ENCODE data around the gene AURKA.
"Not testable (repeated sequence)": the region's sequence is repeated elsewhere in the genome, so short reads cannot be mapped to it uniquely, and the experiment has no call there.

AURKA gene

DNA sequence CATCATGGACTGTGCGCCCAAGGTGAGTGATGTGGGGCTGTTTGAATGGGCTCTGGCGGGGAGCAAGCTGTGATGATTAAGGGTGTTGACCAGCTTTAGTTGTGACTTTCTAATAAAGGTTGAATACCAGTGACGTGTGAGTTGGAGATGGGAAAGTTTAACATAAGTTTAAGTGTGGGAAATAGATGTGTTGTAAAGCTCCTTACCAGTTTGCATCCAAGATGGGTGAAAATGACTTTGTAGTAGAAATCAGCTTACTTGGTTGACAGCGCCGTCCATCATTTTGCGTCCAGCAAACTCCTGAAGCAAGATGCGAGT, 20.4 kb upstream of the AURKA start:
- no peaks in the 10 kb centered on the region for H3K27me3 Mint-ChIP-seq
- H3K9me3 Mint-ChIP-seq: peaks cover 4 to 7% of the 10 kb centered on the region in 2 donors
- H3K27ac Mint-ChIP-seq: peak overlapping the region; percentile 83 to 94
- H3K4me3 Mint-ChIP-seq: peak overlapping the region; percentile 81 to 84
- ATAC-seq: no peak
- DNase-seq: no peak
- peaks cover 70% of the 10 kb centered on the region for H3K4me1 Mint-ChIP-seq

DNA sequence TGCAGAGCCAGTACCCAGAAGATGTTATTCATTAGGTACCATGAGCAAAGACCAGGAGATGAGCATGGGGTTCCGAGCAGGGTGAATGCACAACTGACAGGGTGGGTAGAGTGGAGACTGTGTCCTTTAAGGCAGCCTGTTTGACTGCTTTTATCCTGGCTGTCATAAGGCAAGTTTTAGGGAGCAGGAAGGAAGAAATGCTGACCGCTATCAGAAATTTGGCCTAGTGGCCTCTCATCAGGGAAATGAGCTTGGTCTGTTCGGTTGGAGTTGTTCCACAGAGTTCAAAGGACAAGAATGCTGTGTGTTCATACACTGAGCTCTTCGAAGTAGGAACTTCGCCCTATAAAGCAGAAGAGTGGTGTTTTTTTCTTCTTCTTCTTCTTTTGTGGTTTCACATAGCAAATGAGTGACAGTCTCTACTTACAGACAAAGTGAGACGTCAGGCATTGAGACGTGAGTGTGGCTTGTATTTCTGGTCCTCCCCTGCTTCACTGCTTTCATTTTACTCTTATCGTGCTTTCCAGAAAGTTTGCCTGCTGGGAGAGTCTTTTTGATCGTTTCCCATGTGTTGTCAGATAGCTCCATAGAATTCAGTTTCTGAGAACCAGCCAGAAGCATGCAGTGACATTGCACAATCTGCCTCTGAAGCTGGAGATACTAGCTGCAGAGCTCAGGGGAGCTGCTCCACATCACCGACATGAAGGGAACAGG, 19.9 kb upstream of the AURKA start, which contains the start of gene CASS4:
TSS of gene CASS4 (plus strand) at position 502 of the 714 bp plus-strand sequence. CDS start at position 701, 199 bp downstream.
- peak; percentile 56 for ATAC-seq
- peak; percentile 36 to 46 for DNase-seq
- Mint-ChIP-seq H3K4me1 (peaks cover 65% of the 10 kb centered on the region), H3K27me3 (no peaks in the 10 kb centered on the region), H3K4me3 (peak within 1 kb of the TSS; percentile 81 to 84), H3K9me3 (peaks cover 4 to 7% of the 10 kb centered on the region in 2 donors), H3K27ac (peak within 1 kb of the TSS; percentile 83 to 94)

DNA sequence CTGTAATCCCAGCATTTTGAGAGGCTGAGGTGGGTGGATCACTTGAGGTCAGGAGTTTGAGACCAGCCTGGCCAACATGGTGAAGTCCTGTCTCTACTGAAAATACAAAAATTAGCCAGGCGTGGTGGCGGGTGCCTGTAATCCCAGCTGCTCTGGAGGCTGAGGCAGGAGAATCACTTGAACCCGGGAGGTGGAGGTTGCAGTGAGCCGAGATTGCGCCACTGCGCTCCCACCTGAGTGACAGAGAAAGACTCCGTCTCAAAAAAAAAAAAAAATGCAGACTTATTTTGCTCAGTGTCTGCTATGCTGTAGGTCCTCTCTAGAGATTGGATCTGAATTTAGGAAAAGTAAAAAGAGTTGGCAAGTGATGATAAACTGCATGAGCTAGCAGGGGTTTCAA, 19.3 kb upstream of the AURKA start:
- Mint-ChIP-seq H3K4me1 (peaks cover 59% of the 10 kb centered on the region), H3K27ac (peak overlapping the region; percentile 77 to 94), H3K4me3 (peak overlapping the region; percentile 81 to 84)
- DNase-seq, H3K27me3 Mint-ChIP-seq, H3K9me3 Mint-ChIP-seq, ATAC-seq: not testable (repeated sequence)

DNA sequence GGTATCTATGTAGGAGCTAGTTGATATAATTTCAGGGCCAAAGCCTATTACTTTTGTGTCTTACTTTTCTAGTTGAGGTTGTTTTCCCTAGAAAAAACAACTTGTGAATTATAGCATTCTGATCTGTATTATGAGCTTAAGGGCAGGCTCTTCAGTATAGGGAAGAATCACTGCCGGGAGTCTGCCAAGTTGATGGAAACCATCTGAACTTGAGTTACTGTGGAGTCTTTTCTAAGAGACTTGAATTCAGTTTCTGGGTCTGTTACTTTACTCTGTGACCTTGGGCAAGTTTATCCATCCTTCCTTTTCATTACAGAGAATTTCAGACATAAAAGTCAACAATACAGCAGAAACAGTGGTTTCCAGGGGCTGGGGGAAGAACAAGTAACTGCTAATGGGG, 17.9 kb upstream of the AURKA start:
- peaks cover 60% of the 10 kb centered on the region for H3K4me1 Mint-ChIP-seq
- H3K9me3 Mint-ChIP-seq: peaks cover 4 to 7% of the 10 kb centered on the region in 2 donors
- no peak for ATAC-seq
- DNase-seq: no peak
- H3K27ac Mint-ChIP-seq: peak overlapping the region in 1 of 2 donors; percentile 12
- H3K4me3 Mint-ChIP-seq: no peak overlapping the region
- H3K27me3 Mint-ChIP-seq: no peaks in the 10 kb centered on the region

DNA sequence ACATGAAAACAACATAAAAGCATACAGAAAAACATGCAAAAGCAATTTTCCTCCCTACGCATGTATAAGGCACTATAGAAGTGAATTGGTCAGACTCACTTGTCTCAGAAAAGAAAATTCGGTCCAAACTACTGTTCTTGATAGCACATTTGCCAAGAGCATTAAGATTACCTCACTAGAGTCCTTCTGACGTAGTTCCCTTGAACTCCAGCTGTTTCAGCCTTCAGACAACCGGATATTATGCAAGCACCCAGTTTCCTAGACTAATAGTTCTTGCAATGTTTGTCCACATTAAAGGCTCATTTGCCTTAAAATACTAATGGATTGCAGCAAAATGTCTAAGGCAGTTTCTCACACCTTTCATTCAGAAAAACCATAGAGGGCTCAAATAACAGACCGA, 17.5 kb upstream of the AURKA start:
- no peaks in the 10 kb centered on the region for H3K27me3 Mint-ChIP-seq
- no peak overlapping the region for H3K27ac Mint-ChIP-seq
- H3K9me3 Mint-ChIP-seq: peaks cover 4 to 7% of the 10 kb centered on the region in 2 donors
- ATAC-seq (no peak), DNase-seq (no peak)
- H3K4me3 Mint-ChIP-seq: no peak overlapping the region
- H3K4me1 Mint-ChIP-seq: peaks cover 56% of the 10 kb centered on the region

DNA sequence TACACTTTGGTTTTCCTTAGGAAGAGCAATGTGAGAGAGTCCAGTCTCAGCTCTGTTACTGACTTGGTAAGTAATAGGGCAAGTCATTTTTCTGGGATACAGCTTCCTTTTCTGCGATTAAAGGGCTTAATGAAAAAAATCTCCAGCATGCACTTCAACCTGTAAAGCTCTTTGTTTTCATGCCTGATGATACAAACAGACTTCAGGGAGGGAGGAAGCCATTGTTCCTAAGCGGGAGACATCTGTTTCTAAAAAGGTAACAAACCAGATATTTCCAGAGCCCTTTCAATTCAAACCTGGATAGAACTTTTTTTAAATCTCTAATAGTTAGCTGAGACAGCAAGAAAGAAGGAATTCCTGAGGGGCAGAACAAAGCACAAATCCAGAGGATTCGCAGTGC, 14.9 kb upstream of the AURKA start:
- DNase-seq (no peak), ATAC-seq (no peak)
- H3K9me3 Mint-ChIP-seq: no peaks in the 10 kb centered on the region
- no peak overlapping the region for H3K4me3 Mint-ChIP-seq
- H3K27me3 Mint-ChIP-seq: no peaks in the 10 kb centered on the region
- peaks cover 38% of the 10 kb centered on the region for H3K4me1 Mint-ChIP-seq
- no peak overlapping the region for H3K27ac Mint-ChIP-seq

DNA sequence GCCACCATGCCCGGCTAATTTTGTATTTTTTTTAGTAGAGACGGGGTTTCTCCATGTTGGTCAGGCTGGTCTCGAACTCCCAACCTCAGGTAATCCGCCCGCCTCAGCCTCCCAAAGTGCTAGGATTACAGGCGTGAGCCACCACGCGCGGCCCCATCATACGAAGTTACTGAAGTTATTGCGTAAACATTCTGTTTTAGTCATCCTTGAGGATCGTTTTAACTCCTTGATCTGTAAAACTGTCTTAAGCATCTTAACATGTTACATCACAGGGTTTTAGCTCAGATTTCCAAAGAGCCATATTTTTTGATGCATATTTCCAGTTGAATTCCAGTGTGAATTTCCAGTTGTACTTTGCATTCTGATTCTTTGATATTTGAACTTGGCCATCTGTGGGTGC, 13.3 kb upstream of the AURKA start:
- not testable (repeated sequence) for H3K27me3 Mint-ChIP-seq, ATAC-seq, DNase-seq, H3K9me3 Mint-ChIP-seq, H3K27ac Mint-ChIP-seq, H3K4me3 Mint-ChIP-seq
- H3K4me1 Mint-ChIP-seq: peaks cover 34% of the 10 kb centered on the region

DNA sequence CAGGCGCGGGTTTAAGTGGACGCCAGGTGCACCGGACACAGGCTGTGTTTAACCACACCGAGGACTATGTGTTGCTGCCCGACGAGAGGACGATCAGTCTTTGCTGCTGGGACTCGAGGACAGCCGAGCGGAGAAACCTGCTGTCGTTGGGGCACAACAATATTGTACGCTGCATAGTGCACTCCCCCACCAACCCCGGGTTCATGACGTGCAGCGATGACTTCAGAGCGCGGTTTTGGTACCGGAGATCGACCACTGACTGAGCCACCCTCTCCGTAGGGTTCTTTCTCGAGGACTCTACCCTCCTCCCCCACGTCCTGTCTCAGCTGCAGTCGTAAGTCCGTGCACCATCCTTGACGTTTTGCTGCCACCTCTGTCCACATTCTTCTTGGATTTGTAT, 11.4 kb upstream of the AURKA start:
- no peak overlapping the region for H3K4me3 Mint-ChIP-seq
- no peaks in the 10 kb centered on the region for H3K27me3 Mint-ChIP-seq
- peaks cover 31% of the 10 kb centered on the region for H3K4me1 Mint-ChIP-seq
- no peak overlapping the region for H3K27ac Mint-ChIP-seq
- H3K9me3 Mint-ChIP-seq: no peaks in the 10 kb centered on the region
- ATAC-seq: no peak
- DNase-seq: no peak

DNA sequence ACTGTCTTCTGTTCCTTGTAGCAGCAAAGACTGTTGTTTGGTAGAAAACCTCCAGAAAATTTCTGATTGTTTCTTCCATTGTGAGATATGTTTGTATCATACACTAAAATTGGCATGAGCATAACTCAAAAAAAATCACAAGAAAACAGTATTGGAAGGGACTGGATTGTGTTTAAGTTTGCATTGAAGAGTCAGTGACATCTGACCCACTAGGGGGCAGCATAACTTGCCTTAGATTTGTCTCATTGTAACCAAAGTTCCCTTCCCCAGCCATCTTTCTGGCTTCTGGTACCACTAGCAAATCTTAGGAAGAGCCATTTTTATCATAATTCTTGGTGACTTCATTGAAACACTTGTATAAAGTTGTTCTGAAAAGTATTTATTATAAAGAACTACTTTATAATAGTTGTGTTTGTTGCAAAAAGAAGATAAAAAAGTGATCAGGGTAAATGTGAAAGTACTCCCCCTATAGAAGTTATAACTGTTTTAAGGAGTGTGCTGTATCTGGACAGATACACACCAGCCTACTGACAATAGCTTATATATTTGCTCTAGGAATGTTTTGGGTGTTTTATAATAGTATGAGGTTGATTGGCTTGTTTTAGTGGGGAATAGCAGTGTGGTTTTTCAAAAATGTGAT, 8.1 kb upstream of the AURKA start:
- DNase-seq (peak; percentile 43 to 46), ATAC-seq (peak; percentile 59)
- peak overlapping the region in 1 of 2 donors; percentile 67 for H3K27ac Mint-ChIP-seq
- no peaks in the 10 kb centered on the region for H3K27me3 Mint-ChIP-seq
- peak overlapping the region in 1 of 2 donors; percentile 3 for H3K4me3 Mint-ChIP-seq
- no peaks in the 10 kb centered on the region for H3K9me3 Mint-ChIP-seq
- peaks cover 32% of the 10 kb centered on the region for H3K4me1 Mint-ChIP-seq

DNA sequence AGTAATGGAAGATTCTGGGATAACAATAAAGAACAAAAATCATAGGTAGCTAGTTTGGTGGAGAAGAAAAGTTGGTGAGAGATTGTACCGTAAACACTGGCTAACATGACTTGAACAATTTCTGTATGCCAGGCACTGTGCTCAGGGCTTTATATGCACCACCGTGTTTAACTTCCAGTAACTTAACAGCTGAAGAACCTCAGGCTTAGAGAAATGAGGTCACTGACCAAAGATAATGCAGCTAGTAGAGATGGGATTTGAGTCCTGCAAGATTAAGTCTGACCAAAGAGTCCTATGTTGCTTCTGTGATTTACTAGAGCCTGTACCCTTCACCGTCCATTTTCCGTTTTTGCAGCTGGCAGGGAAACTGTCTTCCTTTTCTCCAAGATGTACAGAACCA, 3.2 kb upstream of the AURKA start:
- no peak for DNase-seq
- Mint-ChIP-seq H3K27me3 (no peaks in the 10 kb centered on the region), H3K4me1 (peaks cover 40% of the 10 kb centered on the region), H3K27ac (no peak overlapping the region), H3K4me3 (no peak overlapping the region), H3K9me3 (no peaks in the 10 kb centered on the region)
- no peak for ATAC-seq

DNA sequence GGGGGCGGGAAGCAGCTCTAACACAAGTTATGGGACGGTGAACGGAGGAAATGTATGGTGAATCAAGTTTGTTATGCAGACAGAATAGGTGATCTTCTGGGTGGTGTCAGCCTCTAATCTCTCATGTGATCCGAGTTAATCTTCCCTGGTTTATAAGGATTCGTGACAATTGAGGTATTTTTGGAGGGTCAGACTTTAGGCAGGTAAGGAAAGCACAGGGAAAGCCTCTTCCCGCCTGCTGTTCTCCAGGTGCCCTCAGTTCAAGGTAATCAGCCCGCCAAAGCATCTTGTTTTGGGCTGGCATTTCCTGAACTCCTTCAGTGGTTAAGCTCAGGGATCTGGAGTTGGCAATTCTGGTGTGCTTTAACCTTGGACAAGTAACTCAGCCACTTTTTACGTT, 1.6 kb upstream of the AURKA start:
- Mint-ChIP-seq H3K4me1 (peaks cover 49% of the 10 kb centered on the region), H3K27me3 (no peaks in the 10 kb centered on the region), H3K4me3 (no peak overlapping the region), H3K27ac (peak overlapping the region in 1 of 2 donors; percentile 63), H3K9me3 (no peaks in the 10 kb centered on the region)
- ATAC-seq (no peak), DNase-seq (no peak)

DNA sequence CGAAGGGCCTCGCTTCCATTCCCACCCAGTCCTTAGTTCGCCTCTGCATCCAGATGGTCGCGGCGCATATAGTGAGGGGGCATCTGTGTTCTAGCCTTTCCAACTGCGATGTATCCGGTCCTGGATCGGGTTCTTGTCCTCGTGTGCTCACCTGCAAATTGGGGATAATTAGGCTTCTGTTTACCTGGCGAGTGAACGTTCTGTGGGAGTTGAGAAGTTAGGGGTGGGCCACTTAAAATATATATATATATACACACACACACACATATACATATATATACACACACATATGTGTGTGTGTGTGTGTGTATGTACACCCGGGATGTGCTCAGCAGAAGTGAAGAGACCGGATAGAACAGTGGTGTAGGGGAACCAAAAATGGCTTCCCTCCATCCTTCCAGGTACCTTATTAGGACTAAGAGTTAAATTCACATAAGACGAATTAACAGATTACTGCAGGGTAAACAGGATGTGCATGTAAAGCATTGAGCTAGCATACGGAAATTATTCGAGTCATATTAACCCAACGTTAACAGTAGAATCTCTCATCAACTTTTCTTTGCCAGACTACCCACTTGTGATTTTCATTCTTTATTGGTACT, 967 bp upstream of the AURKA start:
- no peak for ATAC-seq
- no peaks in the 10 kb centered on the region for H3K27me3 Mint-ChIP-seq
- H3K9me3 Mint-ChIP-seq: no peaks in the 10 kb centered on the region
- peaks cover 49% of the 10 kb centered on the region for H3K4me1 Mint-ChIP-seq
- H3K4me3 Mint-ChIP-seq: no peak overlapping the region
- H3K27ac Mint-ChIP-seq: no peak overlapping the region
- DNase-seq: no peak

DNA sequence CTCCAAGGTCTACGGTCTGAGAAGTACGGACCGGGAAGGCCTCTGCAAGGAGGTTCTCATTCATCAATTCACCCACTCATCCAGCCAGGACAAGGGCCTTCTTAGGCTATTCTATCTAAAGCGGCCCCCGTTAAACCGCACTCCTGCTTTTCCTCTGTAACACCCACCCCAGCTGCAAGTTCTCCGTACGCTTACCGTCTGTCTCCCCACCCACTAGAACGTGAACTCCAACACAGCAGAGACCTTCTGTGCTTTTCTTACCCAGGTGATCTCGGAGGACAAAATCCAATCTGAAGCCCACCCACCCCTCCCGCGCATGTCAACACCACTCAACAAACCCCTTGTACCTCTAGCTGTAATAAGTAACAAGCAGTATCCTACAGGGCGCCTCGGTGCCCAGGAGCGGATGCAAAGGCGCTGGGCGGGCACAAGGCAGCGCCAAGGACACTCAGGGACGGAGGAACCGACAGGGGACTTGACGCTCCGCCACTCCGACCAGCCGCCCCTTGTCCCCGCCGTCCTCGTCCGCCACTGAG, 351 bp downstream of the AURKA start:
- no peak overlapping the region for H3K4me3 Mint-ChIP-seq
- peak; percentile 54 for ATAC-seq
- H3K27ac Mint-ChIP-seq: peak overlapping the region in 1 of 2 donors; percentile 83
- H3K9me3 Mint-ChIP-seq: no peaks in the 10 kb centered on the region
- no peaks in the 10 kb centered on the region for H3K27me3 Mint-ChIP-seq
- DNase-seq: no peak
- peaks cover 49% of the 10 kb centered on the region for H3K4me1 Mint-ChIP-seq

DNA sequence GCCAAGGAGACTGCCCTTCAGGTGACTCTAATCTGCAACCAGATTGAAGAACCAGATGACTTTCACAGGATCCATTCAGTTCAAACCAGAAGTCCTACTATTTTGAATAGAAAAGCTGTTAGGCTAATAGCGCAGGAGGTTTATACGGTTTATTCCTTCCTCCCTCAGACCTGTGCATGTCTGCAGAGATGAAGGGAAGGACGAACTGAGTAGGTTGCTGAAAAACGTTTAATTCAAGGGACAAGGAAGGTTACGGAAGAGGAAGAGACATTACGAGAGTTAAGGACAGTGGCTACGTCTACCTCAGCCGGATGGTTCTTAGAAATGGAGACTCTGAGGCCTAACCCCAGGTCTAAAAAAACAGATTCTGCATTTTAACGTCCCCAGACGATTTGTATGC, 978 bp downstream of the AURKA start:
- no peaks in the 10 kb centered on the region for H3K27me3 Mint-ChIP-seq
- H3K27ac Mint-ChIP-seq: peak overlapping the region in 1 of 2 donors; percentile 83
- ATAC-seq (no peak), DNase-seq (no peak)
- no peak overlapping the region for H3K4me3 Mint-ChIP-seq
- H3K4me1 Mint-ChIP-seq: peaks cover 50% of the 10 kb centered on the region
- no peaks in the 10 kb centered on the region for H3K9me3 Mint-ChIP-seq

DNA sequence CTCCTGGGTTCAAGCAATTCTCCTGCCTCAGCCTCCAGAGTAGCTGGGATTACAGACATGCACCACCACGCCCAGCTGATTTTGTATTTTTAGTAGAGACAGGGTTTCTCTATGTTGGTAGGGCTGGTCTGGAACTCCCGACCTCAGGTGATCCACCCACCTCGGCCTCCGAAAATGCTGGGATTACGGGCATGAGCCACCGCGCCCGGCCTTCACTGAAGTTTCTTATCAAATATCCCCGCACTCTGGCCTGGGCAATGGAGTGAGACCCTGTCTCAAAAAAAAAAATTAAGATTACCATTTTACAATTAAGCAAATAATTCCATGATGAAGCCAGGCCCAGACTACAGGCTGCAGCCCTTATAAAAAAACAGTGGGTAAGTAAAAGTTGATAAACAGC, 1.6 kb downstream of the AURKA start:
- ATAC-seq, H3K27me3 Mint-ChIP-seq, H3K9me3 Mint-ChIP-seq, DNase-seq, H3K4me3 Mint-ChIP-seq, H3K27ac Mint-ChIP-seq: not testable (repeated sequence)
- H3K4me1 Mint-ChIP-seq: peaks cover 49% of the 10 kb centered on the region

DNA sequence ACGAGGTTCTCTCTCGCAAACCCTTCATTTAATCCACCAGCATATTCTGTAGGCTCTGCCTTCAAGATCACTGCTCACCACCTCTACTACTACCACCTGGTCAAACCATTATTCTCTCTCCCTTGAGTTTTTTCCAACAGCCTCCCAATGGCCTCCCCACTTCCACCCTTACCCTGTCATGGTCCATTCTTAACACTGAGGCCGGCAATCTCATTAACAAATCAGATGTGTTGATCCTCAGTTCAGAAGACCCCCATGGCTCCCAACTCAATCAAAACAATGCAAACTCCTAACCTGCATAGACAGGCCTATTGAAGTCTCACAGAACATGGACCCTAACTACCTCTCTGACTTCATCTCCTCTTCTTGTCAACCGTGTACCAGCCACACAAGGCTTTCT, 2.2 kb downstream of the AURKA start:
- Mint-ChIP-seq H3K9me3 (no peaks in the 10 kb centered on the region), H3K4me1 (peaks cover 47% of the 10 kb centered on the region), H3K27me3 (no peaks in the 10 kb centered on the region), H3K4me3 (no peak overlapping the region), H3K27ac (peak overlapping the region; percentile 4 to 86)
- no peak for ATAC-seq
- no peak for DNase-seq

Measured in stimulated activated naive CD8-positive, alpha-beta T cell treated with anti-CD3 and anti-CD28 coated beads, Interleukin-15, amount 100 ng/mL, for 72 hours (primary cell).